ENCODE measurements around the gene KLF9.

The KLF9 gene

DNA sequence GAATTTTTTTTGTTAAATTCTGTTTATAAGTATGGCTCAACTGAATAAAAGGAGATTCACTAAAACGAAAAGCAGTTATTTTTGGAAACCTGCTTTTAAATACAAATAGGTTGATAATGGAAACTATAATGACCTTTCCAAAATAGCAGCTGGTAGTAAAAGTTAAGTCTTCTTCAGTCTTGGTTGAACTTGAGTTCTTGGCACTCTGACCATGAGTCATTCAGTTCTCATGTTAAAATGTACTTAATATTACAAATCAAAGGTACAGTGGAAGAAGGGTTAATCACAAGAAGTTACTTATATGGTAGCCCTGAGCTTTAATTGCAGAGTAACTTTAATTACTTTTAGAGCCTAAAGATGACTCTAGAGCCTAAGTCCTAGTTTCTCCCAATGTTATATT is 62.1 kb downstream of the KLF9 start:
- no peak for DNase-seq

DNA sequence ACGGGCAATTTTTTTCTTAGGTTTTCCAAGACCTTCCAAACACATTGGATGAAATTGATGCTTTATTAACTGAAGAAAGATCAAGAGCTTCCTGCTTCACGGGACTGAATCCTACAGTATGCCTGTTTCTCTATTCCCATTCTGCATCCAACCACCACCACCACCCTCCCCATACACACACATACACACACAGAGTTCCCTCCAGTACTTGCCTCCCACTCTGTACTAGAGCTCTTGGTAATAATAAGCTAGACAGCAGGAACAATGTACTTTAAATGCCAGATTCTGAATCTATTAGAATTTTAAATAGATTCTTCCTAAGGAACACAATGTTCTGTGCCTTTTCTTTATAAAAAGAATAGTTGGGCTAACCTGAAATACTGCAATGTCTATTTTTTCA is 67.4 kb downstream of the KLF9 start:
- no peak for DNase-seq

DNA sequence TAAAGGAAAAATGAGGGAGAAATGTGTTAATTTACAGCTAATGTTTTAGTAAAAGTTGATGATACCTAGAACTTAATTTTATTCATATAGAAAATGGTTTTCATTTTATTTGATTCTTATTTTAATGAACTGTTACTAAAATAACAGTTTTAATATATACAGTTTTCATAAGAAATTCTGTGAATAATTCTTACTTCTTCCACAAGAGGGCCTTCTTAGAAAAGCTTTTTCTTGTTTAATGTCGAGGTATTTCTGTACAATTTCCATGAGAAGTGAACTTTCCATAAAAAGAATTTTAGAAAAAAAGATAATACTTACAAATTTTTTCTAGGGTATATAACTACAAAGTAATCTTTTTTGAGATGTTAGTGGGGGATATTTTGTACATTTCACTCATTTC is 73.9 kb downstream of the KLF9 start:
- peak; percentile 26 for DNase-seq
